GM12891 (cell line): ENCODE data around the gene VSTM5.

Experiments
- DNase-seq: peaks from one replicate; pipeline ENCODE4 v3.0.0; 2011; ENCODE audit warnings: low spot score; ENCODE audit not compliant: insufficient read length
- FAIRE-seq: peaks from 2 replicates; lab custom pipeline; 2011; peaks lifted over from hg19 to GRCh38; lab: Jason Lieb, UNC
- PAX5 ChIP-seq: IDR thresholded peaks from 2 replicates; pipeline ENCODE4 v1.6.1; 2011; ENCODE audit warnings: low read length, moderate library complexity, mild to moderate bottlenecking; ENCODE audit not compliant: insufficient read depth, severe bottlenecking
- POLR2A ChIP-seq: IDR thresholded peaks from 2 replicates; pipeline ENCODE4 v1.6.1; 2011; ENCODE audit warnings: low read depth, low read length, control low read depth
- POLR2AphosphoS5 ChIP-seq: IDR thresholded peaks from 2 replicates; pipeline ENCODE4 v1.6.1; 2011; ENCODE audit warnings: low read depth, low read length, control low read depth
- POU2F2 ChIP-seq: IDR thresholded peaks from 2 replicates; pipeline ENCODE4 v1.6.1; 2011; ENCODE audit warnings: low read depth, mild to moderate bottlenecking, control low read depth, low read length, moderate library complexity
- SPI1 ChIP-seq: IDR thresholded peaks from 2 replicates; pipeline ENCODE4 v1.6.1; 2011; ENCODE audit warnings: low read depth, low read length, control low read depth
- TAF1 ChIP-seq: IDR thresholded peaks from 2 replicates; pipeline ENCODE4 v1.6.1; 2011; ENCODE audit warnings: low read depth, low read length, control low read depth

Gene VSTM5

GRCh38 chr11:93844568-93844967 lies 5.8 kb downstream of the VSTM5 start:
- FAIRE-seq, result no peak
- TF ChIP-seq POU2F2 (no peak), POLR2AphosphoS5 (no peak), POLR2A (no peak), PAX5 (no peak), SPI1 (no peak), TAF1 (no peak)
- DNase-seq, result no peak

GRCh38 chr11:93843906-93844305 lies 6.5 kb downstream of the VSTM5 start:
- DNase-seq, result no peak
- FAIRE-seq, result no peak
- TF ChIP-seq POLR2AphosphoS5 (no peak), POU2F2 (no peak), PAX5 (no peak), TAF1 (no peak), SPI1 (no peak), POLR2A (no peak)

GRCh38 chr11:93842461-93842860 lies 8.0 kb downstream of the VSTM5 start:
- FAIRE-seq, result no peak
- TF ChIP-seq PAX5 (no peak), SPI1 (no peak), POLR2AphosphoS5 (no peak), TAF1 (no peak), POU2F2 (no peak), POLR2A (no peak)
- DNase-seq, result no peak

- no peak for FAIRE-seq
- no peak for TF ChIP-seq POLR2A
- no peak for TF ChIP-seq POU2F2
- TF ChIP-seq POLR2AphosphoS5, result no peak
- no peak for TF ChIP-seq PAX5
- TF ChIP-seq TAF1, result no peak
- no peak for TF ChIP-seq SPI1
- DNase-seq, result no peak
Observed at GRCh38 chr11:93842034-93842433, 8.4 kb downstream of the VSTM5 start.

- DNase-seq, result no peak
- no peak for FAIRE-seq
- TF ChIP-seq POLR2AphosphoS5 (no peak), TAF1 (no peak), POU2F2 (no peak), PAX5 (no peak), POLR2A (no peak), SPI1 (no peak)
Observed at GRCh38 chr11:93841446-93841845, 9.0 kb downstream of the VSTM5 start.

GRCh38 chr11:93840981-93841380 lies 9.4 kb downstream of the VSTM5 start:
- FAIRE-seq (no peak), DNase-seq (no peak)
- TF ChIP-seq POLR2AphosphoS5 (no peak), POU2F2 (no peak), POLR2A (no peak), TAF1 (no peak), PAX5 (no peak), SPI1 (no peak)

- no peak for TF ChIP-seq TAF1
- TF ChIP-seq SPI1, result no peak
- no peak for TF ChIP-seq POU2F2
- TF ChIP-seq POLR2A, result no peak
- TF ChIP-seq POLR2AphosphoS5, result no peak
- no peak for TF ChIP-seq PAX5
- no peak for FAIRE-seq
Observed at GRCh38 chr11:93840180-93840579, 10.2 kb downstream of the VSTM5 start.

GRCh38 chr11:93838967-93839366 lies 11.5 kb downstream of the VSTM5 start:
- DNase-seq, result no peak
- no peak for TF ChIP-seq POLR2A
- FAIRE-seq, result no peak

More at GRCh38 chr11:93840180-93840579, 10.2 kb downstream of the VSTM5 start:
- DNase-seq, result no peak

GRCh38 chr11:93832780-93833179 lies 17.6 kb downstream of the VSTM5 start:
- TF ChIP-seq TAF1, result no peak
- TF ChIP-seq PAX5, result no peak
- TF ChIP-seq SPI1, result no peak
- no peak for TF ChIP-seq POU2F2
- no peak for TF ChIP-seq POLR2AphosphoS5
- TF ChIP-seq POLR2A, result no peak
- DNase-seq (no peak), FAIRE-seq (no peak)

GRCh38 chr11:93831343-93832127 lies 18.9 kb downstream of the VSTM5 start:
- FAIRE-seq, result no peak
- TF ChIP-seq PAX5, result no peak
- TF ChIP-seq POLR2A, result no peak
- TF ChIP-seq POLR2AphosphoS5, result no peak
- TF ChIP-seq TAF1, result no peak
- TF ChIP-seq POU2F2, result no peak
- TF ChIP-seq SPI1, result no peak
- no peak for DNase-seq

GRCh38 chr11:93829598-93829997 lies 20.8 kb downstream of the VSTM5 start:
- FAIRE-seq (no peak), DNase-seq (no peak)
- no peak for TF ChIP-seq SPI1
